Renal cortical epithelial cell (primary cell): ENCODE results near the gene ERN1. TPM values are rescaled to one million over a fixed set of nuclear protein-coding genes. Genes with fewer than 3 reads are reported as not detected.

Experiments used
- DNase-seq: peaks from one replicate; pipeline ENCODE4 v3.0.0-alpha.2; 2011; ENCODE audit warnings: low read depth
- total RNA-seq: library from RNA; depleted of rRNA; stranded (reverse); fragments of >200 nt; gene quantifications from 2 replicates; pipeline ENCODE4 v1.2.3, GENCODE V29; 2014

The ERN1 gene
- total RNA-seq, 1 donor from 2014 or later: 10.6 TPM

- no peak for DNase-seq
These were observed 124.8 kb downstream of the ERN1 start for GRCh38 chr17:64004903-64005733.

- no peak for DNase-seq
These were observed 125.7 kb downstream of the ERN1 start for GRCh38 chr17:64004218-64004770.

- no peak for DNase-seq
These were observed 126.3 kb downstream of the ERN1 start for GRCh38 chr17:64003526-64004121.

- DNase-seq: no peak
These were observed 127.1 kb downstream of the ERN1 start for GRCh38 chr17:64002658-64003525.

GRCh38 chr17:64001763-64002529 lies 128.0 kb downstream of the ERN1 start:
- DNase-seq: no peak

GRCh38 chr17:64001091-64001579 lies 128.8 kb downstream of the ERN1 start:
- DNase-seq: no peak

GRCh38 chr17:63999680-64000531 lies 130.0 kb downstream of the ERN1 start:
- no peak for DNase-seq

- no peak for DNase-seq
These were observed 130.9 kb downstream of the ERN1 start for GRCh38 chr17:63998721-63999679.

- DNase-seq: peak; percentile 21
These were observed 131.8 kb downstream of the ERN1 start, which contains the start of gene PRR29 for GRCh38 chr17:63998050-63998720. Gene PRR29 (plus strand): TSS chr17:63998351. CDS start chr17:63998365, 14 bp downstream.

- DNase-seq: no peak
These were observed 132.4 kb downstream of the ERN1 start for GRCh38 chr17:63997341-63998048.

GRCh38 chr17:63996430-63997182 lies 133.3 kb downstream of the ERN1 start:
- no peak for DNase-seq

- no peak for DNase-seq
These were observed 134.3 kb downstream of the ERN1 start for GRCh38 chr17:63995626-63996025.

GRCh38 chr17:63993368-63993985 lies 136.5 kb downstream of the ERN1 start:
- no peak for DNase-seq

GRCh38 chr17:63991611-63992010 lies 138.3 kb downstream of the ERN1 start:
- DNase-seq: no peak

- no peak for DNase-seq
These were observed 140.2 kb downstream of the ERN1 start for GRCh38 chr17:63989622-63990345.
